GM18511 (cell line): ENCODE measurements around the gene SAV1.
A peak's percentile ranks its signal among the peaks of the same experiment; 100 is the strongest.
"Not testable (repeated sequence)": the region's sequence is repeated elsewhere in the genome, so short reads cannot be mapped to it uniquely, and the experiment has no call there.

Experiments used
- ATAC-seq: cut with Tn5 transposase; IDR thresholded peaks from one replicate; pipeline ENCODE4 v1.9.1; 2021; ENCODE audit warnings: mild to moderate bottlenecking, moderate library complexity; ENCODE audit not compliant: unreplicated experiment

The SAV1 gene

GRCh38 chr14:50666772-50667683 lies 1.1 kb downstream of the SAV1 start:
- no peak for ATAC-seq

- not testable (repeated sequence) for ATAC-seq
Observed at GRCh38 chr14:50665300-50665699, 2.8 kb downstream of the SAV1 start.

GRCh38 chr14:50664579-50664978 lies 3.5 kb downstream of the SAV1 start:
- not testable (repeated sequence) for ATAC-seq

- no peak for ATAC-seq
Observed at GRCh38 chr14:50659327-50659974, 8.7 kb downstream of the SAV1 start.

GRCh38 chr14:50658203-50658602 lies 9.9 kb downstream of the SAV1 start:
- no peak for ATAC-seq

GRCh38 chr14:50657753-50658152 lies 10.4 kb downstream of the SAV1 start:
- ATAC-seq = no peak

GRCh38 chr14:50656776-50657175 lies 11.3 kb downstream of the SAV1 start:
- no peak for ATAC-seq

GRCh38 chr14:50649691-50650090 lies 18.4 kb downstream of the SAV1 start:
- ATAC-seq = peak; percentile 60

GRCh38 chr14:50647753-50648152 lies 20.4 kb downstream of the SAV1 start:
- no peak for ATAC-seq

- ATAC-seq = peak; percentile 97
Observed at GRCh38 chr14:50647282-50647681, 20.8 kb downstream of the SAV1 start.

GRCh38 chr14:50635141-50635540 lies 33.0 kb downstream of the SAV1 start:
- no peak for ATAC-seq

- ATAC-seq = no peak
Observed at GRCh38 chr14:50633954-50634353, 34.2 kb downstream of the SAV1 start.

- ATAC-seq = no peak
Observed at GRCh38 chr14:50631408-50631821, 36.7 kb downstream of the SAV1 start.

GRCh38 chr14:50624947-50625346 lies 43.2 kb downstream of the SAV1 start:
- ATAC-seq = not testable (repeated sequence)

GRCh38 chr14:50624447-50624846 lies 43.7 kb downstream of the SAV1 start:
- no peak for ATAC-seq

GRCh38 chr14:50622978-50623377 lies 45.1 kb downstream of the SAV1 start:
- no peak for ATAC-seq

GRCh38 chr14:50620341-50620740 lies 47.8 kb downstream of the SAV1 start:
- no peak for ATAC-seq

- ATAC-seq = no peak
Observed at GRCh38 chr14:50619569-50620141, 48.5 kb downstream of the SAV1 start.

- no peak for ATAC-seq
Observed at GRCh38 chr14:50616275-50616674, 51.8 kb downstream of the SAV1 start.

- ATAC-seq = no peak
Observed at GRCh38 chr14:50615552-50615951, 52.6 kb downstream of the SAV1 start.

- ATAC-seq = no peak
Observed at GRCh38 chr14:50615056-50615455, 53.0 kb downstream of the SAV1 start.

GRCh38 chr14:50612806-50613205 lies 55.3 kb downstream of the SAV1 start:
- ATAC-seq = no peak
